ENCODE data around the gene TUB.

- no peak for TF ChIP-seq EZH2 (IDR thresholded peaks at IDR 0.05; ENCODE audit: insufficient read depth, poor library complexity, severe bottlenecking)
- TF ChIP-seq EZH2phosphoT487 (IDR thresholded peaks at IDR 0.05; ENCODE audit: insufficient read depth, low read depth), result no peak
These were observed 13.0 kb upstream of the TUB start for GRCh38 chr11:8067929-8068575.
